Neural cell (in vitro differentiated cells): ENCODE measurements around the gene IFRD1. TPM values are rescaled to one million over a fixed set of nuclear protein-coding genes. Genes with fewer than 3 reads are reported as not detected.

Experiments used
- H2AFZ ChIP-seq: fragments of 200-600, 300-800 bp; sonication (generic), shearing (Covaris generic); 2 replicates; pipeline ENCODE4 v1.6.0; 2014; ENCODE audit warnings: low read depth, mild to moderate bottlenecking, antibody characterized with exemption, low read length, moderate library complexity
- H3F3A ChIP-seq: fragments of 200-600 bp; shearing (Covaris generic); 2 replicates; pipeline ENCODE4 v1.6.1; 2016; ENCODE audit warnings: mild to moderate bottlenecking, moderate library complexity, mixed read lengths, antibody characterized with exemption, low read length; ENCODE audit not compliant: insufficient read depth, poor library complexity, severe bottlenecking
- H3K27ac ChIP-seq: fragments of 200-600, 300-800 bp; sonication (generic), shearing (Covaris generic); 2 replicates; pipeline ENCODE4 v1.5.1; 2014; ENCODE audit warnings: mild to moderate bottlenecking, low read length, moderate library complexity
- H3K27me3 ChIP-seq: fragments of 300-800, 200-600 bp; sonication (generic), shearing (Covaris generic); 2 replicates; pipeline ENCODE4 v1.6.0; 2014; ENCODE audit warnings: mild to moderate bottlenecking, low read depth, low read length, moderate library complexity; ENCODE audit not compliant: insufficient read depth
- H3K36me3 ChIP-seq: fragments of 300-800, 200-600 bp; sonication (generic), shearing (Covaris generic); 2 replicates; pipeline ENCODE4 v1.5.1; 2014; ENCODE audit warnings: mild to moderate bottlenecking, antibody characterized with exemption, low read length, moderate library complexity; ENCODE audit not compliant: insufficient read depth
- H3K4me2 ChIP-seq: fragments of 300-800, 200-600 bp; sonication (generic), shearing (Covaris generic); 2 replicates; pipeline ENCODE4 v1.6.0; 2014; ENCODE audit warnings: mild to moderate bottlenecking, low read length
- H3K4me3 ChIP-seq: fragments of 300-800, 200-600 bp; sonication (generic), shearing (Covaris generic); 2 replicates; pipeline ENCODE4 v1.5.1; 2014; ENCODE audit warnings: mild to moderate bottlenecking, low read length, moderate library complexity
- H3K79me2 ChIP-seq: fragments of 200-600 bp; shearing (Covaris generic); replicated peaks from 2 replicates; pipeline ENCODE4 v1.6.0; 2014; ENCODE audit warnings: mild to moderate bottlenecking, low read length, moderate library complexity; ENCODE audit not compliant: insufficient read depth
- H3K9ac ChIP-seq: fragments of 300-800, 200-600 bp; sonication (generic), shearing (Covaris generic); 2 replicates; pipeline ENCODE4 v1.6.1; 2016; ENCODE audit warnings: mild to moderate bottlenecking, low read length, mixed read lengths
- H3K9me2 ChIP-seq: fragments of 200-600 bp; shearing (Covaris generic); 2 replicates; pipeline ENCODE4 v1.6.1; 2016; ENCODE audit warnings: mild to moderate bottlenecking, low read length, mixed read lengths; ENCODE audit not compliant: insufficient read depth
- H3K9me3 ChIP-seq: fragments of 200-600, 300-800 bp; sonication (generic), shearing (Covaris generic); 2 replicates; pipeline ENCODE4 v1.6.1; 2016; ENCODE audit warnings: mild to moderate bottlenecking, mixed run types, low read length, moderate library complexity, mixed read lengths
- H4K20me1 ChIP-seq: fragments of 200-600 bp; shearing (Covaris generic); 2 replicates; pipeline ENCODE4 v1.6.1; 2016; ENCODE audit warnings: mild to moderate bottlenecking, mixed run types; ENCODE audit not compliant: insufficient read depth
- EP300 ChIP-seq: fragments of 450-650 bp; conservative IDR thresholded peaks from 2 replicates; pipeline ENCODE4 v1.6.1; 2014; ENCODE audit warnings: antibody characterized with exemption, mild to moderate bottlenecking, moderate library complexity; ENCODE audit not compliant: poor library complexity, severe bottlenecking
- EZH2 ChIP-seq: fragments of 200-600, 300-800 bp; shearing (Covaris generic), sonication (generic); IDR thresholded peaks from 2 replicates; pipeline ENCODE4 v1.6.1; 2014; ENCODE audit warnings: antibody characterized with exemption, low read length, borderline replicate concordance, mild to moderate bottlenecking; ENCODE audit not compliant: insufficient read depth, poor library complexity, severe bottlenecking
- MXI1 ChIP-seq: fragments of 450-650 bp; conservative IDR thresholded peaks from 2 replicates; pipeline ENCODE4 v1.6.1; 2014; ENCODE audit warnings: antibody characterized with exemption, mild to moderate bottlenecking; ENCODE audit not compliant: poor library complexity, severe bottlenecking
- POLR2AphosphoS5 ChIP-seq: IDR thresholded peaks from 2 replicates; pipeline ENCODE4 v1.6.1; 2012
- RAD21 ChIP-seq: fragments of 450-650 bp; conservative IDR thresholded peaks from 2 replicates; pipeline ENCODE4 v1.6.1; 2014; ENCODE audit warnings: antibody characterized with exemption, mild to moderate bottlenecking, moderate library complexity
- SMC3 ChIP-seq: fragments of 450-650 bp; conservative IDR thresholded peaks from 2 replicates; pipeline ENCODE4 v1.6.1; 2014; ENCODE audit warnings: antibody characterized with exemption, mild to moderate bottlenecking, moderate library complexity; ENCODE audit not compliant: poor library complexity
- TAF1 ChIP-seq: IDR thresholded peaks from 2 replicates; pipeline ENCODE4 v1.6.1; 2012; ENCODE audit warnings: low read depth
- polyA plus RNA-seq: library from polyadenylated mRNA; depleted of rRNA; stranded (reverse); fragments of >200 nt; gene quantifications from 2 replicates; pipeline ENCODE4 v1.2.3, GENCODE V29; 2014
- TF ChIP-seq, protein P1 (sequence below): IDR thresholded peaks from 2 replicates; pipeline ENCODE4 v1.6.1; 2012; ENCODE audit warnings: borderline replicate concordance

Gene IFRD1
- polyA plus RNA-seq, 1 donor from 2014 or later, result 270 TPM

GRCh38 chr7:112421666-112422486, 28.4 kb upstream of the IFRD1 start:
- Histone ChIP-seq H3K36me3 (no peaks in the 10 kb centered on the region), H3K9me2 (no peaks in the 10 kb centered on the region), H3K27me3 (no peaks in the 10 kb centered on the region), H4K20me1 (no peaks in the 10 kb centered on the region), H3K4me3 (no peak overlapping the region), H3K79me2 (no peaks in the 10 kb centered on the region), H3K9me3 (no peaks in the 10 kb centered on the region), H3K4me2 (no peak overlapping the region), H3F3A (no peaks in the 10 kb centered on the region), H3K9ac (no peak overlapping the region), H3K27ac (no peak overlapping the region), H2AFZ (no peak overlapping the region)
- TF ChIP-seq EP300 (no peak), MXI1 (no peak), POLR2AphosphoS5 (no peak), EZH2 (no peak)

DNA sequence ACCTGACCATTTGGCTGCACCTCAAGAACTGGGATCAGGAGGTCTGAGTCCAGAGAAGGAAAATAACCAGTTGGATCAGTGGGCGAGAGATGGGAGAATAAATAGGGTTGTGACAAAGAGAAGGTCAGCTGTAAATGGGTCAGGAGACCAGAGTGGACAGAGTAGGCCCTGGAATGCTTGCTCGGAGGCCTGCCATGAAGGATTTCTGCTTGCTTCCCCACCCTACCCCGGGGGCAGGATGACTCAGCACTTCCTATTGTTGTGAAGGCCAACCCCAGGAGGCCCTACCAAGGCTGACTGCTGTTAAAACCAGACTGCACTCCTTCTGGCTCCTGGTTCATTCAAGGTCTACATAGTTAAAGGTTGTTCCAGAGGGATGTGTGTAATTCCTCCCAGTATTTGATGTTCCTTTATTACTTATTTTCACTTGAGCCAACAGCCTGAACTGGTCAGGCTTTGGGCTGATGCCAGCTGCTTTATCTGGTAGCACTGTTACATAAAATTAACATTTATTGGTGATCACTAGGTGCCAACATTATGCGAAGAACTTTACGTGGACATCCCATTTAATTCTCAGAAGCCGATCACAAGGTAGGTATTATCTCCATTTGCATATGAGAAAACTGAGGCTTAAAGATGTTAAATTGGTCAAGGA, 27.3 kb upstream of the IFRD1 start:
- Histone ChIP-seq H4K20me1 (no peaks in the 10 kb centered on the region), H3K36me3 (no peaks in the 10 kb centered on the region), H3K4me2 (no peak overlapping the region), H3K9ac (no peak overlapping the region), H3F3A (no peaks in the 10 kb centered on the region), H3K9me3 (no peaks in the 10 kb centered on the region), H3K27ac (no peak overlapping the region), H3K9me2 (no peaks in the 10 kb centered on the region), H3K27me3 (no peaks in the 10 kb centered on the region), H3K79me2 (no peaks in the 10 kb centered on the region), H3K4me3 (no peak overlapping the region), H2AFZ (no peak overlapping the region)
- TF ChIP-seq MXI1, result no peak

GRCh38 chr7:112423987-112424386, 26.3 kb upstream of the IFRD1 start:
- no peaks in the 10 kb centered on the region for H3K9me2 ChIP-seq
- no peaks in the 10 kb centered on the region for H3K79me2 ChIP-seq
- H3K27me3 ChIP-seq, result no peaks in the 10 kb centered on the region
- no peak for TF ChIP-seq SMC3
- H3K36me3 ChIP-seq, result no peaks in the 10 kb centered on the region
- no peak overlapping the region for H2AFZ ChIP-seq
- H3K27ac ChIP-seq, result no peak overlapping the region
- no peaks in the 10 kb centered on the region for H4K20me1 ChIP-seq
- no peak overlapping the region for H3K9ac ChIP-seq
- no peak overlapping the region for H3K4me2 ChIP-seq
- H3K4me3 ChIP-seq, result no peak overlapping the region
- no peaks in the 10 kb centered on the region for H3F3A ChIP-seq
- H3K9me3 ChIP-seq, result no peaks in the 10 kb centered on the region

DNA sequence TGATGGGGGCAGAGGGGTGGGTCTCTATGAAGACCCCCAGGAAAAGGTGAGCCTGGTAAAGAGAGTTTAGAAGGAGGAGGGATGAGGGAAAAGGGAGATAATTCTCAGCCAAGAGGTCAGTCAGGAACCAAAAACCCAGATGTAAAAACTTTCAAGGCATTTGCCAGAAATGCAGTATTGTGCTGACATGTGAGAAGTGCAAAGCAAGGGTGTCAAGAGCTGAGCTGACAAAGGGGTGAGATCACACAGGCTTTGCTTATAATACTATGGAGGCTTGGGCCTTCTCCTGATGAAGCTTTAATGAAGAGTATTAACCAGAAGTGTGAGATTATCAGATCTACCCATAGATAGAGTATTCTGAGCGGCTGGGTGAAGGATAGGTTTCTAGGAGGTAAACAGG, 22.3 kb upstream of the IFRD1 start:
- Histone ChIP-seq H3F3A (no peaks in the 10 kb centered on the region), H3K4me3 (no peak overlapping the region), H3K9ac (no peak overlapping the region), H2AFZ (no peak overlapping the region), H3K27ac (no peak overlapping the region), H3K9me3 (no peaks in the 10 kb centered on the region), H3K4me2 (no peak overlapping the region), H3K79me2 (no peaks in the 10 kb centered on the region), H3K9me2 (no peaks in the 10 kb centered on the region), H3K27me3 (no peaks in the 10 kb centered on the region), H4K20me1 (no peaks in the 10 kb centered on the region), H3K36me3 (no peaks in the 10 kb centered on the region)
- TF ChIP-seq EP300, result no peak
- no peak for TF ChIP-seq RAD21
- no peak for TF ChIP-seq TAF1
- no peak for TF ChIP-seq SMC3
- no peak for TF ChIP-seq POLR2AphosphoS5
- no peak for TF ChIP-seq MXI1
- TF ChIP-seq, protein P1, sequence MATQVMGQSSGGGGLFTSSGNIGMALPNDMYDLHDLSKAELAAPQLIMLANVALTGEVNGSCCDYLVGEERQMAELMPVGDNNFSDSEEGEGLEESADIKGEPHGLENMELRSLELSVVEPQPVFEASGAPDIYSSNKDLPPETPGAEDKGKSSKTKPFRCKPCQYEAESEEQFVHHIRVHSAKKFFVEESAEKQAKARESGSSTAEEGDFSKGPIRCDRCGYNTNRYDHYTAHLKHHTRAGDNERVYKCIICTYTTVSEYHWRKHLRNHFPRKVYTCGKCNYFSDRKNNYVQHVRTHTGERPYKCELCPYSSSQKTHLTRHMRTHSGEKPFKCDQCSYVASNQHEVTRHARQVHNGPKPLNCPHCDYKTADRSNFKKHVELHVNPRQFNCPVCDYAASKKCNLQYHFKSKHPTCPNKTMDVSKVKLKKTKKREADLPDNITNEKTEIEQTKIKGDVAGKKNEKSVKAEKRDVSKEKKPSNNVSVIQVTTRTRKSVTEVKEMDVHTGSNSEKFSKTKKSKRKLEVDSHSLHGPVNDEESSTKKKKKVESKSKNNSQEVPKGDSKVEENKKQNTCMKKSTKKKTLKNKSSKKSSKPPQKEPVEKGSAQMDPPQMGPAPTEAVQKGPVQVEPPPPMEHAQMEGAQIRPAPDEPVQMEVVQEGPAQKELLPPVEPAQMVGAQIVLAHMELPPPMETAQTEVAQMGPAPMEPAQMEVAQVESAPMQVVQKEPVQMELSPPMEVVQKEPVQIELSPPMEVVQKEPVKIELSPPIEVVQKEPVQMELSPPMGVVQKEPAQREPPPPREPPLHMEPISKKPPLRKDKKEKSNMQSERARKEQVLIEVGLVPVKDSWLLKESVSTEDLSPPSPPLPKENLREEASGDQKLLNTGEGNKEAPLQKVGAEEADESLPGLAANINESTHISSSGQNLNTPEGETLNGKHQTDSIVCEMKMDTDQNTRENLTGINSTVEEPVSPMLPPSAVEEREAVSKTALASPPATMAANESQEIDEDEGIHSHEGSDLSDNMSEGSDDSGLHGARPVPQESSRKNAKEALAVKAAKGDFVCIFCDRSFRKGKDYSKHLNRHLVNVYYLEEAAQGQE, result no peak
